Measurements from ENCODE around the gene SHCBP1L. TPM values are rescaled to one million over a fixed set of nuclear protein-coding genes. Genes with fewer than 3 reads are reported as not detected.

Gene SHCBP1L
- total RNA-seq, 1 experiment from 2014 or later = not detected

GRCh38 chr1:182860658-182861057 lies 92.3 kb downstream of the SHCBP1L start:
- H3K36me3 ChIP-seq (ENCODE audit: insufficient read depth, low read length) = peaks cover 98% of the 10 kb centered on the region
- no peaks in the 10 kb centered on the region for H3K9me3 ChIP-seq (ENCODE audit: low read length)
- no peak for DNase-seq

GRCh38 chr1:182857212-182857611 lies 95.8 kb downstream of the SHCBP1L start:
- H3K9me2 ChIP-seq (replicated peaks; ENCODE audit: insufficient read depth, low read length) = no peaks in the 10 kb centered on the region
- peaks cover 80% of the 10 kb centered on the region for H3K79me2 ChIP-seq (ENCODE audit: low read length)
- no peak overlapping the region for H3K4me2 ChIP-seq (ENCODE audit: low read depth, low read length, poor library complexity, severe bottlenecking)
- H3K9me3 ChIP-seq (ENCODE audit: low read length) = no peaks in the 10 kb centered on the region
- H3K27me3 ChIP-seq (ENCODE audit: low read length) = no peaks in the 10 kb centered on the region
- no peak overlapping the region for H3K9ac ChIP-seq (ENCODE audit: low read length)
- DNase-seq = no peak
- no peaks in the 10 kb centered on the region for H3K4me1 ChIP-seq (ENCODE audit: low read length)
- no peak overlapping the region for H3K4me3 ChIP-seq (ENCODE audit: low read length)
- peaks cover 39% of the 10 kb centered on the region for H4K20me1 ChIP-seq (ENCODE audit: insufficient read depth, low read depth, low read length)
- H3K27ac ChIP-seq (ENCODE audit: low read length) = no peak overlapping the region
- H2AFZ ChIP-seq (ENCODE audit: low read length) = no peak overlapping the region
- peaks cover 98% of the 10 kb centered on the region for H3K36me3 ChIP-seq (ENCODE audit: insufficient read depth, low read length)

More at GRCh38 chr1:182860658-182861057, 92.3 kb downstream of the SHCBP1L start:
- no peak overlapping the region for H3K4me3 ChIP-seq (ENCODE audit: low read length)
- H3K9me2 ChIP-seq (replicated peaks; ENCODE audit: insufficient read depth, low read length) = no peaks in the 10 kb centered on the region
- peaks cover 71% of the 10 kb centered on the region for H3K79me2 ChIP-seq (ENCODE audit: low read length)
- no peak overlapping the region for H3K4me2 ChIP-seq (ENCODE audit: low read depth, low read length, poor library complexity, severe bottlenecking)
- no peak overlapping the region for H3K9ac ChIP-seq (ENCODE audit: low read length)
- H3K4me1 ChIP-seq (ENCODE audit: low read length) = no peaks in the 10 kb centered on the region
- no peaks in the 10 kb centered on the region for H3K27me3 ChIP-seq (ENCODE audit: low read length)
- no peak overlapping the region for H3K27ac ChIP-seq (ENCODE audit: low read length)
- H4K20me1 ChIP-seq (ENCODE audit: insufficient read depth, low read depth, low read length) = peaks cover 39% of the 10 kb centered on the region; the same call in 1 of the 2 replicates
- H2AFZ ChIP-seq (ENCODE audit: low read length) = no peak overlapping the region

GRCh38 chr1:182855911-182856310 lies 97.1 kb downstream of the SHCBP1L start:
- H3K9ac ChIP-seq (ENCODE audit: low read length) = no peak overlapping the region
- no peak for DNase-seq
- no peak overlapping the region for H2AFZ ChIP-seq (ENCODE audit: low read length)
- no peaks in the 10 kb centered on the region for H3K9me3 ChIP-seq (ENCODE audit: low read length)
- peaks cover 84% of the 10 kb centered on the region for H3K79me2 ChIP-seq (ENCODE audit: low read length)
- H3K4me3 ChIP-seq (ENCODE audit: low read length) = no peak overlapping the region
- no peaks in the 10 kb centered on the region for H3K27me3 ChIP-seq (ENCODE audit: low read length)
- no peak overlapping the region for H3K27ac ChIP-seq (ENCODE audit: low read length)
- H4K20me1 ChIP-seq (ENCODE audit: insufficient read depth, low read depth, low read length) = peaks cover 47% of the 10 kb centered on the region
- H3K36me3 ChIP-seq (ENCODE audit: insufficient read depth, low read length) = peaks cover 99% of the 10 kb centered on the region
- H3K4me2 ChIP-seq (ENCODE audit: low read depth, low read length, poor library complexity, severe bottlenecking) = no peak overlapping the region
- no peaks in the 10 kb centered on the region for H3K9me2 ChIP-seq (replicated peaks; ENCODE audit: insufficient read depth, low read length)
- no peaks in the 10 kb centered on the region for H3K4me1 ChIP-seq (ENCODE audit: low read length)

GRCh38 chr1:182851825-182852224 lies 101.1 kb downstream of the SHCBP1L start:
- Histone ChIP-seq H3K9me2 (replicated peaks; ENCODE audit: insufficient read depth, low read length) (no peaks in the 10 kb centered on the region), H3K79me2 (ENCODE audit: low read length) (peaks cover 97% of the 10 kb centered on the region), H3K27ac (ENCODE audit: low read length) (no peak overlapping the region), H3K27me3 (ENCODE audit: low read length) (no peaks in the 10 kb centered on the region), H2AFZ (ENCODE audit: low read length) (no peak overlapping the region), H3K4me1 (ENCODE audit: low read length) (no peaks in the 10 kb centered on the region), H3K4me3 (ENCODE audit: low read length) (no peak overlapping the region), H3K4me2 (ENCODE audit: low read depth, low read length, poor library complexity, severe bottlenecking) (no peak overlapping the region), H3K9ac (ENCODE audit: low read length) (no peak overlapping the region), H3K36me3 (ENCODE audit: insufficient read depth, low read length) (peaks cover 98% of the 10 kb centered on the region), H3K9me3 (ENCODE audit: low read length) (no peaks in the 10 kb centered on the region), H4K20me1 (ENCODE audit: insufficient read depth, low read depth, low read length) (peaks cover 61% of the 10 kb centered on the region)
- no peak for DNase-seq

- Histone ChIP-seq H2AFZ (ENCODE audit: low read length) (no peak overlapping the region), H3K27me3 (ENCODE audit: low read length) (no peaks in the 10 kb centered on the region), H3K4me1 (ENCODE audit: low read length) (no peaks in the 10 kb centered on the region), H3K27ac (ENCODE audit: low read length) (no peak overlapping the region), H3K9ac (ENCODE audit: low read length) (no peak overlapping the region), H3K4me3 (ENCODE audit: low read length) (no peak overlapping the region), H4K20me1 (ENCODE audit: insufficient read depth, low read depth, low read length) (peaks cover 69% of the 10 kb centered on the region), H3K4me2 (ENCODE audit: low read depth, low read length, poor library complexity, severe bottlenecking) (no peak overlapping the region), H3K36me3 (ENCODE audit: insufficient read depth, low read length) (peaks cover 96% of the 10 kb centered on the region), H3K9me3 (ENCODE audit: low read length) (no peaks in the 10 kb centered on the region), H3K79me2 (ENCODE audit: low read length) (peaks cover 100% of the 10 kb centered on the region), H3K9me2 (replicated peaks; ENCODE audit: insufficient read depth, low read length) (no peaks in the 10 kb centered on the region)
- no peak for DNase-seq
Observed at GRCh38 chr1:182850319-182850718, 102.6 kb downstream of the SHCBP1L start.

Small RNAs within 50 kb of the gene (small RNA-seq; reads per million reads assigned to genes)
- gene HMGN1P4 = not detected
- not detected for gene RNU6-41P

Other genes with a start within 250 kb of the SHCBP1L start
- gene NPL, start 163.4 kb downstream of the SHCBP1L start, total RNA-seq (2014; rRNA removed; shearing (Covaris generic); ENCODE audit: low replicate concordance) = 3.2 TPM in 2 replicates
- 94.6 and 133 TPM in 2 replicates for gene DHX9, start 113.8 kb downstream of the SHCBP1L start, total RNA-seq (2014; rRNA removed; shearing (Covaris generic); ENCODE audit: low replicate concordance)
- 8.4 and 10.8 TPM in 2 replicates for gene LAMC1, start 70.3 kb upstream of the SHCBP1L start, total RNA-seq (2014; rRNA removed; shearing (Covaris generic); ENCODE audit: low replicate concordance)
- not detected in 2 replicates for gene LAMC2, start 233.1 kb upstream of the SHCBP1L start, total RNA-seq (2014; rRNA removed; shearing (Covaris generic); ENCODE audit: low replicate concordance)